ENCODE data around the gene ZNF282. TPM values are rescaled to one million over a fixed set of nuclear protein-coding genes. Genes with fewer than 3 reads are reported as not detected.

ZNF282 gene
- total and polyA plus RNA-seq, 9 of the 15 experiments (the other 6 are each of a cell fraction or from before 2014, with no cell fraction given) = 0.76 to 58.6 (median 17.4) TPM

DNA sequence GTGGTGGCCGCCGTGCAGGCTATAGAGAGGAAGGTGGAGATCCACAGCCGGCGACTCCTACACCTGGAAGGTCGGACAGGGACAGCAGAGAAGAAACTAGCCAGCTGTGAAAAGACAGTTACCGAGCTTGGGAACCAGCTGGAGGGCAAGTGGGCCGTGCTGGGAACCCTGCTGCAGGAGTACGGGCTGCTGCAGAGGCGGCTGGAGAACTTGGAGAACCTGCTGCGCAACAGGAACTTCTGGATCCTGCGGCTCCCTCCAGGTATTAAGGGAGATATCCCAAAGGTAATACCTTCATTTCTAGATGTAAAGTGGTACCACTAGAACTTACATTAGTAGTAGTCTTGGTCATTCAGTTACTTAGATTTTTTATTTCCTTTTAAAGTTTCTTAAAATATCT lies 41.3 kb upstream of the ZNF282 start:
- intact Hi-C loops (cut with micrococcal nuclease) = no loop called here
- POLR2A ChIA-PET = interaction anchor here (0.6 to 2.4 kb wide), 2 partner anchors 8 to 11 kb away, joined by 3 to 8 read pairs; no protein-coding TSS in a partner anchor
- H3K79me2 ChIP-seq (ENCODE audit: control insufficient read depth, insufficient read depth, low read length) = peaks cover 48% of the 10 kb centered on the region

More for the DNA sequence above, 41.3 kb upstream of the ZNF282 start:
- TF ChIP-seq CREM (IDR thresholded peaks at IDR 0.05; ENCODE audit: low read depth) = no peak
- no peak for TF ChIP-seq MIER1 (IDR thresholded peaks at IDR 0.05; ENCODE audit: low read depth)
- TF ChIP-seq, protein P1, sequence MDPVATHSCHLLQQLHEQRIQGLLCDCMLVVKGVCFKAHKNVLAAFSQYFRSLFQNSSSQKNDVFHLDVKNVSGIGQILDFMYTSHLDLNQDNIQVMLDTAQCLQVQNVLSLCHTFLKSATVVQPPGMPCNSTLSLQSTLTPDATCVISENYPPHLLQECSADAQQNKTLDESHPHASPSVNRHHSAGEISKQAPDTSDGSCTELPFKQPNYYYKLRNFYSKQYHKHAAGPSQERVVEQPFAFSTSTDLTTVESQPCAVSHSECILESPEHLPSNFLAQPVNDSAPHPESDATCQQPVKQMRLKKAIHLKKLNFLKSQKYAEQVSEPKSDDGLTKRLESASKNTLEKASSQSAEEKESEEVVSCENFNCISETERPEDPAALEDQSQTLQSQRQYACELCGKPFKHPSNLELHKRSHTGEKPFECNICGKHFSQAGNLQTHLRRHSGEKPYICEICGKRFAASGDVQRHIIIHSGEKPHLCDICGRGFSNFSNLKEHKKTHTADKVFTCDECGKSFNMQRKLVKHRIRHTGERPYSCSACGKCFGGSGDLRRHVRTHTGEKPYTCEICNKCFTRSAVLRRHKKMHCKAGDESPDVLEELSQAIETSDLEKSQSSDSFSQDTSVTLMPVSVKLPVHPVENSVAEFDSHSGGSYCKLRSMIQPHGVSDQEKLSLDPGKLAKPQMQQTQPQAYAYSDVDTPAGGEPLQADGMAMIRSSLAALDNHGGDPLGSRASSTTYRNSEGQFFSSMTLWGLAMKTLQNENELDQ (CRISPR knock-in tag; IDR thresholded peaks at IDR 0.05; ENCODE audit: borderline replicate concordance) = no peak
- no peak for TF ChIP-seq ZNF224 (CRISPR knock-in tag; IDR thresholded peaks at IDR 0.05)
- TF ChIP-seq NCOR1 (IDR thresholded peaks at IDR 0.05) = no peak
- DNase-seq (ENCODE audit: extremely low read depth in 1 of 4, low spot score in 3 of 4) (no peak), ATAC-seq (no peak), FAIRE-seq (no peak)
- no peaks in the 10 kb centered on the region for H3K9me1 ChIP-seq (ENCODE audit: control insufficient read depth, insufficient read depth, low read length)
- H3K4me2 ChIP-seq (ENCODE audit: insufficient read depth, low read length) = no peak overlapping the region
- H3K36me3 ChIP-seq (ENCODE audit: control insufficient read depth, insufficient read depth, low read length) = peaks cover 61% of the 10 kb centered on the region
- no TSS peak for BruUV-seq (replicated peaks)
- H3K4me3 ChIP-seq = no peak overlapping the region
- H4K20me1 ChIP-seq (replicated peaks; ENCODE audit: control insufficient read depth, insufficient read depth, low read length) = no peaks in the 10 kb centered on the region; the same call in 1 of the 2 replicates
- no peak overlapping the region for H3K9ac ChIP-seq (ENCODE audit: insufficient read depth in 1 of 2, low read depth in 2 of 2, low read length in 2 of 2)
- no peak overlapping the region for H2AFZ ChIP-seq (ENCODE audit: low read depth, low read length)
- in situ Hi-C loops (cut with MboI) = no loop called here
- 90% methylated on average over 11 of the region's 11 CpGs for WGBS (ENCODE audit: insufficient coverage, low coverage, missing lambda C conversion rate)
- no peaks in the 10 kb centered on the region for H3K27me3 ChIP-seq (ENCODE audit: control insufficient read depth in 2 of 2, insufficient read depth in 2 of 2, low read length in 2 of 2)
- H3K27ac ChIP-seq (ENCODE audit: extremely low read depth, low read depth, low read length) = no peak overlapping the region
- no peaks in the 10 kb centered on the region for H3K9me3 ChIP-seq (replicated peaks; ENCODE audit: control insufficient read depth, insufficient read depth, low read depth, low read length)
- peaks cover 0 to 8% of the 10 kb centered on the region in 2 experiments; a peak in 2 of 5 replicates for H3K4me1 ChIP-seq (replicated peaks in 1 of 2; ENCODE audit: control insufficient read depth in 2 of 2, insufficient read depth in 2 of 2, low read length in 2 of 2)
- CTCF ChIA-PET (ENCODE audit: low intra/inter-chr PET ratio) = no interaction called here
